GM12875 (cell line): ENCODE data around the gene TRUB2.
"Not testable (repeated sequence)": the region's sequence is repeated elsewhere in the genome, so short reads cannot be mapped to it uniquely, and the experiment has no call there.

Source experiments
- H3K4me3 ChIP-seq: one replicate; pipeline ENCODE4 v1.5.1; 2011; ENCODE audit warnings: low read depth, low read length, control low read depth
- TF ChIP-seq, protein P1 (sequence below): IDR thresholded peaks from 2 replicates; pipeline ENCODE4 v1.5.1; 2011; ENCODE audit warnings: low read depth, mild to moderate bottlenecking, control low read depth, inconsistent platforms, low read length, moderate library complexity, borderline replicate concordance; ENCODE audit not compliant: insufficient read depth

Gene TRUB2

DNA sequence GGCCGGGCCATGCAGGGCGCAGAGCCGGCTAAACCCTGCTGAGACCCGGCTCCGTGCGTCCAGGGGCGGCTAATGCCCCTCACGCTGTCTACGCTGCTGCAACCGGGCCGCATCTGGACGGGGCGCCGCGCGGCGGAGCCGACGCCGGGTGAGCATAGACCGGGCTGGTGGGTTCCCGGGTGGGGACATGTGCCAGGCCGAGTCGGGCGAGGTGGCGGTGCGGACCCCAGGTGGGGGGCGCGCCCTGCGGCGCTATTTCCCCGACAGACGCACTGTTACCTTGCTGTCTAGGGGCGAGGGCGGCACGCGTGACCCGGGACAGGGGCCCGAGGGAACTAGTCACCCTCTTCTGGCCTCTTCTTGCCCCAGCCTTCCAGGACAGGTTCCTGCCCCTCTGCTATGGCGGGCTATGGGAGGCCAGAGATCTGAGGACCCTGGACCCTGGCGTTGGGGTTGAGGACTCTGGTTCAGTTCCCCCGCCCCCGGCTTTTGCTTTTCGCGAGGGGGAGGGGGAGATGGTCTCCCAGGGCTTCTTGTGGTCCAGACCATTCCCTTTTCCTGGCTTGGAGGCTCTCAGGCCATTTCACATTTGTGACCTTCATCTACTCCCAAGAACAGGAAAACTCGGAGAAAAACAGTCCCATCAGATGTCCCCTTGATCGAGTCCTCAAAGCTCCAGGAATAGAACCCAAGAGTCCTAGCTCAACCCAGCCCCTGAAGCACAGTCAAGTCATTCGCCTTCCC lies 18.6 kb upstream of the TRUB2 start:
- peak overlapping the region; percentile 73 for H3K4me3 ChIP-seq
- TF ChIP-seq, protein P1, sequence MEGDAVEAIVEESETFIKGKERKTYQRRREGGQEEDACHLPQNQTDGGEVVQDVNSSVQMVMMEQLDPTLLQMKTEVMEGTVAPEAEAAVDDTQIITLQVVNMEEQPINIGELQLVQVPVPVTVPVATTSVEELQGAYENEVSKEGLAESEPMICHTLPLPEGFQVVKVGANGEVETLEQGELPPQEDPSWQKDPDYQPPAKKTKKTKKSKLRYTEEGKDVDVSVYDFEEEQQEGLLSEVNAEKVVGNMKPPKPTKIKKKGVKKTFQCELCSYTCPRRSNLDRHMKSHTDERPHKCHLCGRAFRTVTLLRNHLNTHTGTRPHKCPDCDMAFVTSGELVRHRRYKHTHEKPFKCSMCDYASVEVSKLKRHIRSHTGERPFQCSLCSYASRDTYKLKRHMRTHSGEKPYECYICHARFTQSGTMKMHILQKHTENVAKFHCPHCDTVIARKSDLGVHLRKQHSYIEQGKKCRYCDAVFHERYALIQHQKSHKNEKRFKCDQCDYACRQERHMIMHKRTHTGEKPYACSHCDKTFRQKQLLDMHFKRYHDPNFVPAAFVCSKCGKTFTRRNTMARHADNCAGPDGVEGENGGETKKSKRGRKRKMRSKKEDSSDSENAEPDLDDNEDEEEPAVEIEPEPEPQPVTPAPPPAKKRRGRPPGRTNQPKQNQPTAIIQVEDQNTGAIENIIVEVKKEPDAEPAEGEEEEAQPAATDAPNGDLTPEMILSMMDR: no peak

DNA sequence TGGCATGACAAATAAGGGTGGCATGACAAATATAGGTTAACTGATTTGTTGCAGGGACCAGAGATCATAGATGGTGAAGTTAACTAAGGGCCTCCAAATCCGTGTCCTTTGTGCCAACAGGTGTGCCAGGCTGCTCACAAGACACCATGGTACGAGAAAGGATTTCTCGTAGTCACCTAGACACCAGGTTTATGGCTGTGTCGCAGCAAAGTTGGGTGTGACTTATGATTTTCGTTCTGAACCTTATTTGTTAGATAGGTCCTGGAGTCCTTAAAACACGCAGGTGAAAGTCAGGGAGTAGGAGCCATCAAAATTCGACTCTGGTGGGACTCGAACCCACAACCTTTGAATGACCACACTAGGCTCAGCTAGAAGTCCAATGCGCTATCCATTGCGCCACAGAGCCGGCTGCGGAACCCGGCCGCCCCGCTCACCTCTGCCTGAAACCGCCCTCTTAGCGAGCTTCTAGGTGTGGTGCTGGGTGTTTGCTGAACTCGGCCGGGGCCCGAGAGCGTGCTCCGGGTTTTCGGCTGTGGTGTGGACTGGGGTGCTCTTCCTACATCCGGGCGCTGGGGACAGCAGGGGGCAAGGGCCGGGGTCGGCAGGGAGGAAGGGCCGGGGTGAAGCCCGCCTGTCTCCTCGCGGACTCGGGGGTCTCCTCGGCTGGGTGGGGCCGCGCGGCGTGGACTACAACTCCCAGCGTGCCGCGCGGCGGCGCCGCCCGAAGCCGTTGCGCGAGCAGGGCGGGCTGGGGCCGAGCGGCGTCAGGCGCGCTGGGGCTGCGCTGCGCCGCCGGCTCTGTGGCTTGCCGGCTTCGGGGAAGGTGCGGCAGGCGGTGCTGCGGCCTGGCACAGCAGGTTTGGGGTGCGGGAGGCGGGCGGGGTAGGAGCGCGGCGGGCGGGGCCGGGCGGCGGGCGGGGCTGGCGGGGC lies 17.8 kb upstream of the TRUB2 start, which contains the start of gene SLC27A4:
SLC27A4 (plus strand) TSS at position 767 of the 930 bp plus-strand sequence. CDS start 2,606 bp downstream, outside the sequence.
- H3K4me3 ChIP-seq: peak within 1 kb of the TSS; percentile 73
- TF ChIP-seq, protein P1: no peak

DNA sequence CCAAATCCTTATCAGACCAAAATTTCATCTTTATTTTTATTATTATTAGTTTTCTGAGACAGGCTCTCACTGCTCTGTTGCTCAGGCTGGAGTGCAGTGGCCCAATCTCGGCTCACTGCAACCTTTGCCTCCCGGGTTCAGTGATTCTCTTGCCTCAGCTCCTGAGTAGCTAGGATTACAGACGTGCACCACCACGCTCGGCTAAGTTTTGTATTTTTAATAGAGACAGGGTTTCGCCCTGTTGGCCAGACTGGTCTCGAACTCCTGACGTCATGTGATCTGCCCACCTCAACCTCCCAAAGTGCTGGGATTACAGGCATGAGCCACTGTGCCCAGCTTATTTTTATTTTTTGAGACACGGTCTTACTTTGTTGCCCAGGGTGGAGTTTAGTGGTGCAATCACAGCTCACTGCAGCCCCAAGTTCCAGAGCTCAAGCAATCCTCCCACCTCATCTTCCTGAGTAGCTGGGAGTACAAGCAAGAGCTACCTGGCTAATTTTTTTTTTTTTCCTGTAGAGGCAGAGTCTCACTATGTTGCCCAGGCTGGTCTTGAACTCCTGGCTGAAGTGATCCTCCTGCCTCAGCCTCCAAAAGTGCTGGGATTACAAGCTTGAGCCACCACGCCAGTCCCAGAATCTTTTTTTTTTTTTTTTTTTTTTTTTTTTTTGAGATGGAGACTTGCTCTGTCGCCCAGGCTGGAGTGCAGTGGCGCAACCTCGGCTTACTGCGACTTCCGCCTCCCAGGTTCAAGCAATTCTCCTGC lies 16.8 kb upstream of the TRUB2 start:
- not testable (repeated sequence) for H3K4me3 ChIP-seq

DNA sequence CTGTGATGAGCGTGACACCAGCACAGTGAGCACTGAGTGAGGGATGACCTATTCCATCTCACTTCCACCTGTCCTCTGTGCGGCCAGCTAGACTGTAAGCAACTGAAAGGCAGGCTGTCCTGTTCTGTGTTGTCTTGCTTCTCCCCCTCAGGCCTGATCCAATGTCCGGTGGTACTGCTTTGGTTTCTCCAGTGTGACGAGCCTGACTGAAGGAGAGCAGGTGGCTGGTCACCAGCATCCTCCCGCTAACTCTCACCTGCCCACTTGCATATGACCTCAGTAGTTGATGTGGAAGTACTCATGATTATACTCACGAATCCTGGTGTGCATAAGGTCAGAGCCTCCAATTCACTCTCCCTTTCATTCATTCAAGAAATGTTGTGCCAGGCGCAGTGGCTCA lies 15.7 kb upstream of the TRUB2 start:
- TF ChIP-seq, protein P1: no peak
- no peak overlapping the region for H3K4me3 ChIP-seq

DNA sequence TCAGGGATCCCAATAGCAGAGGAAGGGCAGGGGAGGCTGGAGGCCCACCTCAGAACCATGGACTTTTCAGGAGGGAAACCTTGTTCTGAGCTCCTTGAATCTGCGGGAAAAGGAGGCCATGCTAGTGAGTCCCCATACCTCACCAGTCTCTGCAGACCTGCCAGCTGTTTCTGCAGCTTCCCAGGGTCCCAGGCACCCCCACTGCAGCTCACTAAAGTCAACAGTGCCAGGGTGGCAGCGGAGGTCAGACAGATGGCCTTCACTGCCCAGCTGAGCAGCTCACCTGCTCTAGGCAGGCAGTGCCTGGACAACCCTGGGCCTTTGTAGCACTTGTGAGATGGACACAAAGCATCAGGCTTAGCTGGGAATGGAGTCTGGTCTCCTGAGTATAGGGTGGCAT lies 13.7 kb upstream of the TRUB2 start:
- TF ChIP-seq, protein P1: no peak
- H3K4me3 ChIP-seq: no peak overlapping the region

DNA sequence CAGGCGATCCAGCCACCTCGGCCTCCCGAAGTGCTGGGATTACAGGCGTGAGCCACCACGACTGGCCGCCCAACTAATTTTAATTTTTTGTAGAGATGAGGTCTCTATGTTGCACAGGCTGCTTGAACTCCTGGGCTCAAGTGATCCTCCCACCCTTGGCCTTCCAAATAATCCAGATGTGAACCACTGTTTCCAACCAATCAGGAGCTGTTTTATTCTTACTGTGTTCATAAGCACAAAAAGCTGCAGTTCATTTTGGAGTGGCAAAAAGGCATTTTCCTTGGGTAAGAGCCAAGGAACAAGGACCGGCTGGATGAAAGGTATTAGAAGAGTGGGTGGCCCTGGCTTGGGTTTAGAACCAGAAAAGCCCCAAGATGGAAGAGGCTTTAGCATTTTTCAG lies 12.9 kb upstream of the TRUB2 start:
- no peak overlapping the region for H3K4me3 ChIP-seq
- TF ChIP-seq, protein P1: no peak

DNA sequence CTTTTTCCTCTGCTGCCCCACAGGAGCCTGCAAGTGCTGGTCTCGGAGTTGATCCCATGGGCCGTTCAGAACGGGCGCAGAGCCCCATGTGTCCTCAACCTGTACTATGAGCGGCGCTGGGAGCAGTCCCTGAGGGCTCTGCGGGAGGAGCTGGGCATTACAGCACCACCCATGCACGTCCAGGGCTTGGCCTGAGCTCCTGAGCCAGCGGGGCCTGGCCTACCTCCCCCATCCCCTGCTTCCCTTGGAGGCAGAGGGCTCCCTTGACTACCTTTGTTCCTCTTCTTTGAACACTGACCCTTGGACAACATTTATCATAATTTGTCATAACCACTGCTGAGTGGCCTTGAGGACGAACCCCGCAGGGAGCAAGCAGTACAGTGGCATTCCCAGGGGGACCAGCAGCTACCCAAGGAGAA lies 11.2 kb upstream of the TRUB2 start:
- H3K4me3 ChIP-seq: no peak overlapping the region
- TF ChIP-seq, protein P1: no peak
